ENCODE data around the gene AOPEP. TPM values are rescaled to one million over a fixed set of nuclear protein-coding genes. Genes with fewer than 3 reads are reported as not detected.

Gene AOPEP
- total RNA-seq, 1 donor, result 20.7 TPM

Small RNA genes within 50 kb of the gene (small RNA-seq; reads per million reads assigned to genes)
- 0.61 reads per million for gene MIR2278
- gene MIR23B, result 725 reads per million, percentile 99 among the genes with 10 or more reads in this experiment
- gene MIR27B, result 1,465 reads per million, percentile 99 among the genes with 10 or more reads in this experiment
- not detected for gene MIR3074
- not detected for gene MIR6081

Other genes with a start within 250 kb of the AOPEP start
- under 0.01 TPM for gene PCAT7, start 171.6 kb upstream of the AOPEP start, total RNA-seq
- gene FBP2, start 132.9 kb upstream of the AOPEP start, total RNA-seq, result not detected
- 0.54 TPM for gene FBP1, start 87.2 kb upstream of the AOPEP start, total RNA-seq

Data from hematopoietic multipotent progenitor cell (in vitro differentiated cells).